Measurements from ENCODE around the gene TFEB. TPM values are rescaled to one million over a fixed set of nuclear protein-coding genes. Genes with fewer than 3 reads are reported as not detected.

The TFEB gene
- total RNA-seq, 1 donor, result 3.0 TPM

GRCh38 chr6:41700463-41701347 lies 34.7 kb downstream of the TFEB start:
- TF ChIP-seq CTCF (IDR thresholded peaks at IDR 0.05; ENCODE audit: insufficient read depth, low read depth, low read length), result no peak
- no peak for DNase-seq (ENCODE audit: low read depth)
- no peak overlapping the region for H3K4me3 ChIP-seq (ENCODE audit: low read depth, low read length)

GRCh38 chr6:41699063-41699462 lies 36.3 kb downstream of the TFEB start:
- no peak for DNase-seq (ENCODE audit: low read depth)
- H3K4me3 ChIP-seq (ENCODE audit: low read depth, low read length), result no peak overlapping the region
- TF ChIP-seq CTCF (IDR thresholded peaks at IDR 0.05; ENCODE audit: insufficient read depth, low read depth, low read length), result no peak

GRCh38 chr6:41697861-41698781 lies 37.3 kb downstream of the TFEB start:
- no peak for TF ChIP-seq CTCF (IDR thresholded peaks at IDR 0.05; ENCODE audit: insufficient read depth, low read depth, low read length)
- H3K4me3 ChIP-seq (ENCODE audit: low read depth, low read length), result no peak overlapping the region
- peak; percentile 78 for DNase-seq (ENCODE audit: low read depth)

GRCh38 chr6:41696788-41697187 lies 38.6 kb downstream of the TFEB start:
- TF ChIP-seq CTCF (IDR thresholded peaks at IDR 0.05; ENCODE audit: insufficient read depth, low read depth, low read length), result no peak
- no peak for DNase-seq (ENCODE audit: low read depth)
- H3K4me3 ChIP-seq (ENCODE audit: low read depth, low read length), result no peak overlapping the region

GRCh38 chr6:41695825-41696224 lies 39.6 kb downstream of the TFEB start:
- TF ChIP-seq CTCF (IDR thresholded peaks at IDR 0.05; ENCODE audit: insufficient read depth, low read depth, low read length), result no peak
- no peak overlapping the region for H3K4me3 ChIP-seq (ENCODE audit: low read depth, low read length)
- no peak for DNase-seq (ENCODE audit: low read depth)

GRCh38 chr6:41694815-41695526 lies 40.4 kb downstream of the TFEB start:
- DNase-seq (ENCODE audit: low read depth), result no peak
- TF ChIP-seq CTCF (IDR thresholded peaks at IDR 0.05; ENCODE audit: insufficient read depth, low read depth, low read length), result no peak

More at GRCh38 chr6:41694815-41695526, 40.4 kb downstream of the TFEB start:
- H3K4me3 ChIP-seq (ENCODE audit: low read depth, low read length), result no peak overlapping the region

All from fibroblast of villous mesenchyme (primary cell).